Fibroblast of lung (primary cell): ENCODE measurements around the gene MTA2. TPM values are rescaled to one million over a fixed set of nuclear protein-coding genes. Genes with fewer than 3 reads are reported as not detected.
A peak's percentile ranks its signal among the peaks of the same experiment; 100 is the strongest.

Experiments
- DNase-seq, 2 donors: peaks; one replicate each; pipeline versions ENCODE4 v3.0.0 to v3.0.0-alpha.2; 2010; ENCODE audit warnings: low read depth in 2 of 2
- H2AFZ ChIP-seq: 2 replicates; pipeline ENCODE4 v1.5.1; 2012; ENCODE audit warnings: low read length, control low read depth, inconsistent platforms
- H3K27ac ChIP-seq: 2 replicates; pipeline ENCODE4 v1.5.1; 2011; ENCODE audit warnings: low read length, control low read depth; ENCODE audit not compliant: insufficient read depth
- H3K27me3 ChIP-seq: 2 replicates; pipeline ENCODE4 v1.5.1; 2011; ENCODE audit warnings: mild to moderate bottlenecking, low read length; ENCODE audit not compliant: control insufficient read depth, insufficient read depth
- H3K36me3 ChIP-seq: 2 replicates; pipeline ENCODE4 v1.5.1; 2011; ENCODE audit warnings: low read length; ENCODE audit not compliant: control insufficient read depth, insufficient read depth
- H3K4me1 ChIP-seq: 2 replicates; pipeline ENCODE4 v1.5.1; 2011; ENCODE audit warnings: low read length; ENCODE audit not compliant: control insufficient read depth, insufficient read depth; ENCODE audit errors: extremely low read depth
- H3K4me2 ChIP-seq: 2 replicates; pipeline ENCODE4 v1.5.1; 2011; ENCODE audit warnings: low read length, control low read depth; ENCODE audit not compliant: insufficient read depth; ENCODE audit errors: extremely low read depth
- H3K4me3 ChIP-seq, 4 experiments: fragments of 200-600 bp in 1 of 4; sonication (generic) in 1 of 4; replicated peaks in 1 of 4; 2 replicates each; pipeline ENCODE4 v1.5.1; 2011 to 2016; ENCODE audit warnings: low read length in 4 of 4, low read depth in 3 of 4, mild to moderate bottlenecking in 3 of 4, control low read depth in 2 of 4, inconsistent platforms in 1 of 4, mixed read lengths in 1 of 4; ENCODE audit not compliant: insufficient read depth in 1 of 4; ENCODE audit errors: control extremely low read depth in 1 of 4
- H3K79me2 ChIP-seq: 2 replicates; pipeline ENCODE4 v1.5.1; 2012; ENCODE audit warnings: mild to moderate bottlenecking, low read length, inconsistent platforms; ENCODE audit not compliant: control insufficient read depth, insufficient read depth
- H3K9ac ChIP-seq: 2 replicates; pipeline ENCODE4 v1.5.1; 2011; ENCODE audit warnings: mild to moderate bottlenecking, low read length, control low read depth; ENCODE audit not compliant: insufficient read depth
- H3K9me3 ChIP-seq: 2 replicates; pipeline ENCODE4 v1.5.1; 2012; ENCODE audit warnings: low read depth, low read length; ENCODE audit not compliant: control insufficient read depth, insufficient read depth
- H4K20me1 ChIP-seq: 2 replicates; pipeline ENCODE4 v1.5.1; 2011; ENCODE audit warnings: low read length; ENCODE audit not compliant: control insufficient read depth, insufficient read depth; ENCODE audit errors: extremely low read depth
- CTCF ChIP-seq, 2 donors: IDR thresholded peaks in 1 of 2; conservative IDR thresholded peaks in 1 of 2; 1 replicate in 1 of 2; 2 replicates in 1 of 2; pipeline ENCODE4 v1.5.1; 2011 to 2012; ENCODE audit warnings: low read length in 2 of 2, control low read depth in 1 of 2, inconsistent platforms in 1 of 2, low read depth in 1 of 2, mild to moderate bottlenecking in 1 of 2
- EZH2 ChIP-seq: IDR thresholded peaks from 2 replicates; pipeline ENCODE4 v1.5.1; 2012; ENCODE audit warnings: low read length, control low read depth, mild to moderate bottlenecking; ENCODE audit errors: missing control alignments
- polyA plus RNA-seq, 2 donors: library from polyadenylated mRNA; depleted of rRNA in 1 of 2; stranded (reverse) in 1 of 2; unstranded in 1 of 2; fragments of >200 nt; gene quantifications; 2 replicates each; pipeline ENCODE4 v1.2.1, GENCODE V29; 2011 to 2012; ENCODE audit warnings: missing spikeins in 1 of 2
- total RNA-seq: library from RNA; depleted of rRNA; stranded (reverse); fragments of >200 nt; gene quantifications from 2 replicates; pipeline ENCODE4 v1.2.1, GENCODE V29; 2014

Gene MTA2
- total and polyA plus RNA-seq, 2 donors (not counting 1 experiment from before 2014, with no cell fraction given): 31.4 to 117 TPM

GRCh38 chr11:62555464-62556107 lies 46.1 kb downstream of the MTA2 start:
- TF ChIP-seq EZH2: no peak
- TF ChIP-seq CTCF (conservative IDR thresholded peaks at IDR 0.05 in 1 of 2, IDR thresholded peaks at IDR 0.05 in 1 of 2; ENCODE audit: low read depth in 1 of 2, low read length in 2 of 2): no peak
- Histone ChIP-seq H3K36me3 (peaks cover 10% of the 10 kb centered on the region), H3K27ac (peak overlapping the region; percentile 99), H3K4me1 (peaks cover 51% of the 10 kb centered on the region), H4K20me1 (no peaks in the 10 kb centered on the region), H3K9ac (peak overlapping the region; percentile 35), H3K79me2 (peaks cover 25% of the 10 kb centered on the region), H3K27me3 (no peaks in the 10 kb centered on the region), H3K4me3 (peak overlapping the region in 2 of 4 experiments; percentile 33 to 34), H3K4me2 (peak overlapping the region; percentile 67), H3K9me3 (no peaks in the 10 kb centered on the region), H2AFZ (no peak overlapping the region)
- peak; percentile 48 to 76 for DNase-seq

DNA sequence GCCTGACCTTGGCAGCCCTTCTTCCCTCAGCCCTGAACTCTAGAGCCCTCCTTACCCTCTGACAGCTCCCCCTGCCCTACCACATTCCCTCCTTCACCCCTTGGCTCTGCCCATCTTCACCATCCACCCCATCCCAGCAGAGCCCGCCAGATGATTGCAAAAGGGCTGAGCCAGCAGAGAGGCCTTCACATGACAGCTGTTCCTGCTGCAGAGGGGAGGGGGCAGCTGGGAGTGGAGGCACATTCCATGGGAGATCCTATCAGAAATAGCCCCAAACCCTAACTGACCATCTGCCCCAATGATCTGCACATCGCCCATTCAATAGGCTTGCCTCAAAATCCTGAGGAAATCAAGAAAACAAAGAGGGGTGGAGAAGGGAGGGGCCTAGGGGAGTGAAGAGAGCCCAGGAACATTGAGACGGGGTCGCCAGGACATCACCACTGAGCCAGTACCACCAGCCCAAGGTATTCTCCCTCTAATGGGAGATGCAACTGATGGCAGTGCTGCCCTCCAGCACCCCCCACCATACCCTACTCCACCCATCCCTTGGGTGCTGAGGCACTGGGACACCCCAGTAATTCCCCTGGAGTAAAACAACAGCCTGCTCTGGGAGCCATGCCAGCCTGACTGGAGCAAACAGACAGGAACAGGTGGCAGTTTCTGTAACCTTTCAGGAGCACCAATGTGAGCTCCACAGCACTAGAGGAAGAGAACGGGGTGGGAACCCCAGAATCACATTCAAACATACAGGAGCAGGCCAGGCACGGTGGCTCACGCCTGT lies 47.1 kb downstream of the MTA2 start:
- Histone ChIP-seq H3K27ac (peak overlapping the region; percentile 99), H3K9me3 (no peaks in the 10 kb centered on the region), H3K27me3 (no peaks in the 10 kb centered on the region), H3K4me1 (peaks cover 46% of the 10 kb centered on the region), H3K4me3 (peak overlapping the region in 2 of 4 experiments; percentile 14 to 49), H3K36me3 (peaks cover 8% of the 10 kb centered on the region), H2AFZ (no peak overlapping the region), H4K20me1 (no peaks in the 10 kb centered on the region), H3K9ac (peak overlapping the region; percentile 17), H3K4me2 (peak overlapping the region; percentile 100), H3K79me2 (peaks cover 19% of the 10 kb centered on the region)
- TF ChIP-seq EZH2: no peak
- no peak for TF ChIP-seq CTCF (conservative IDR thresholded peaks at IDR 0.05 in 1 of 2, IDR thresholded peaks at IDR 0.05 in 1 of 2; ENCODE audit: low read depth in 1 of 2, low read length in 2 of 2)
- no peak for DNase-seq

DNA sequence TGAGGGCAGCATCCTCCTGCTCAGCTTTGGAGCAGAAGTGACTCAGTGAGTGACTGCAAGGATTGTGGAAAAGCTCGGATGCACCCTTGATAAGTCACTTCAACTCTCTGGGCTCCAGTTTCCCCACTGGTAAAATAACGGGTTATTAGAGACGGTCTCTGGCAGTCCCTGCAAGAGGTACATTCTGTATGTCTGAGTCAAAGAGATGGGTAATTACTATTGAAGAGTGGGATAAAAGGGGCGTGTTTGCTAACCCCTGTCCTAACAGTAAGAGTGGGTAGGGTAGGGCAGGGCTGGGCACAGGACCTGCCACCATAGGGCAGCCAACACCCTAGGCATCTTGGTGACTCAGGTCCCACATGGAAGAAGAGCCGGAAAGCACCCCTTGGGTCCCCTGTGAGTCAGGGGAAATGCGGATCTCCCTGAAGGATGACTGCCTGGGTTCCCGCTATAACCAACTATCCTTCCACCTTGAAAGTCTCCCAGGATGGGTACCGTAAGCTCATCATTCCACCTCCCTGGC lies 47.8 kb downstream of the MTA2 start:
- Histone ChIP-seq H3K36me3 (peaks cover 2% of the 10 kb centered on the region), H3K79me2 (peaks cover 14% of the 10 kb centered on the region), H3K4me3 (peak overlapping the region in 3 of 4 experiments; percentile 14 to 49 (median 20)), H3K4me2 (peak overlapping the region; percentile 100), H3K9me3 (no peaks in the 10 kb centered on the region), H3K4me1 (peaks cover 48% of the 10 kb centered on the region), H3K9ac (peak overlapping the region; percentile 17), H4K20me1 (no peaks in the 10 kb centered on the region), H2AFZ (no peak overlapping the region), H3K27ac (peak overlapping the region; percentile 99), H3K27me3 (no peaks in the 10 kb centered on the region)
- TF ChIP-seq EZH2: no peak
- peak; percentile 79 to 93 for DNase-seq
